Measurements from ENCODE around the gene MRPL53.

The MRPL53 gene

GRCh38 chr2:74440378-74441169 lies 31.9 kb downstream of the MRPL53 start:
- H3K4me3 ChIP-seq (ENCODE audit: low read depth, low read length) = peak overlapping the region; percentile 56
- TF ChIP-seq CTCF (IDR thresholded peaks at IDR 0.05; ENCODE audit: borderline replicate concordance, insufficient read depth, low read depth, low read length) = peak; percentile 47

- TF ChIP-seq CTCF (IDR thresholded peaks at IDR 0.05; ENCODE audit: borderline replicate concordance, insufficient read depth, low read depth, low read length) = no peak
- peak overlapping the region; percentile 56 for H3K4me3 ChIP-seq (ENCODE audit: low read depth, low read length)
These were observed 32.6 kb downstream of the MRPL53 start for GRCh38 chr2:74439803-74440377.

- peak overlapping the region; percentile 56 for H3K4me3 ChIP-seq (ENCODE audit: low read depth, low read length)
- no peak for TF ChIP-seq CTCF (IDR thresholded peaks at IDR 0.05; ENCODE audit: borderline replicate concordance, insufficient read depth, low read depth, low read length)
These were observed 33.1 kb downstream of the MRPL53 start for GRCh38 chr2:74439373-74439772.

- no peak overlapping the region for H3K4me3 ChIP-seq (ENCODE audit: low read depth, low read length)
- no peak for TF ChIP-seq CTCF (IDR thresholded peaks at IDR 0.05; ENCODE audit: borderline replicate concordance, insufficient read depth, low read depth, low read length)
These were observed 34.2 kb downstream of the MRPL53 start for GRCh38 chr2:74438248-74438647.

- no peak for TF ChIP-seq CTCF (IDR thresholded peaks at IDR 0.05; ENCODE audit: borderline replicate concordance, insufficient read depth, low read depth, low read length)
- H3K4me3 ChIP-seq (ENCODE audit: low read depth, low read length) = no peak overlapping the region
These were observed 35.4 kb downstream of the MRPL53 start for GRCh38 chr2:74436848-74437695.

GRCh38 chr2:74436111-74436805 lies 36.2 kb downstream of the MRPL53 start:
- no peak for TF ChIP-seq CTCF (IDR thresholded peaks at IDR 0.05; ENCODE audit: borderline replicate concordance, insufficient read depth, low read depth, low read length)
- no peak overlapping the region for H3K4me3 ChIP-seq (ENCODE audit: low read depth, low read length)
